ENCODE results near the gene G6PC3. TPM values are rescaled to one million over a fixed set of nuclear protein-coding genes. Genes with fewer than 3 reads are reported as not detected.
A peak's percentile ranks its signal among the peaks of the same experiment; 100 is the strongest.

The G6PC3 gene
- total RNA-seq, 2 experiments from 2014 or later, result 19.3 to 19.7 TPM

GRCh38 chr17:44121997-44122815 is 51.7 kb downstream of the G6PC3 start:
- Mint-ChIP-seq H3K36me3 (ENCODE audit: low read depth) (no peaks in the 10 kb centered on the region), H3K4me3 (peak overlapping the region; percentile 80), H3K4me1 (ENCODE audit: low read depth) (peaks cover 16% of the 10 kb centered on the region), H3K27ac (peak overlapping the region; percentile 83), H3K27me3 (ENCODE audit: low read depth) (peaks cover 5% of the 10 kb centered on the region), H3K9me3 (ENCODE audit: insufficient read depth) (no peaks in the 10 kb centered on the region)
- ATAC-seq, result no peak
- DNase-seq, result no peak
- ChIA-PET POLR2A (interaction anchor here (1.0 to 4.2 kb wide), 7 partner anchors 10 to 94 kb away, joined by 3 to 33 read pairs (median 4); partner anchors contain the start of genes LSM12 and TMUB2), CTCF (interaction anchor here (1.2 to 2.6 kb wide), 8 partner anchors 8 to 223 kb away, joined by 3 to 20 read pairs (median 8); partner anchors contain the start of gene GRN)

GRCh38 chr17:44122816-44123355 is 52.4 kb downstream of the G6PC3 start:
- H3K27me3 Mint-ChIP-seq (ENCODE audit: low read depth), result peaks cover 5% of the 10 kb centered on the region
- ChIA-PET CTCF (interaction anchor here (0.6 to 2.6 kb wide), 33 partner anchors 9 to 243 kb away, joined by 3 to 20 read pairs (median 4); partner anchors contain the start of genes GRN, LSM12 and TMUB2), POLR2A (interaction anchor here (0.8 to 4.2 kb wide), 15 partner anchors 10 to 115 kb away, joined by 3 to 33 read pairs (median 3); partner anchors contain the start of genes LSM12, TMEM101, TMUB2 and UBTF)
- no peaks in the 10 kb centered on the region for H3K9me3 Mint-ChIP-seq (ENCODE audit: insufficient read depth)
- H3K27ac Mint-ChIP-seq, result peak overlapping the region; percentile 83
- peaks cover 16% of the 10 kb centered on the region for H3K4me1 Mint-ChIP-seq (ENCODE audit: low read depth)
- no peaks in the 10 kb centered on the region for H3K36me3 Mint-ChIP-seq (ENCODE audit: low read depth)
- H3K4me3 Mint-ChIP-seq, result peak overlapping the region; percentile 80
- ATAC-seq, result no peak
- DNase-seq, result peak; percentile 35

GRCh38 chr17:44123356-44124117 is 53.0 kb downstream of the G6PC3 start, which contains the start of gene HDAC5:
TSS of gene HDAC5 (minus strand) at chr17:44123641. CDS start at chr17:44117515, 6,126 bp downstream.
- peak within 1 kb of the TSS; percentile 90 for H3K4me3 Mint-ChIP-seq
- ChIA-PET CTCF (interaction anchor here (0.6 to 2.6 kb wide), 34 partner anchors 9 to 243 kb away, joined by 3 to 20 read pairs (median 4); partner anchors contain the start of genes GRN, LSM12 and TMUB2), POLR2A (interaction anchor here (0.6 to 4.2 kb wide), 19 partner anchors 10 to 1187 kb away, joined by 3 to 33 read pairs (median 3); partner anchors contain the start of genes HROB, LSM12, TMEM101 and TMUB2)
- peaks cover 5% of the 10 kb centered on the region for H3K27me3 Mint-ChIP-seq (ENCODE audit: low read depth)
- peaks cover 16% of the 10 kb centered on the region for H3K4me1 Mint-ChIP-seq (ENCODE audit: low read depth)
- peak within 1 kb of the TSS; percentile 98 for H3K27ac Mint-ChIP-seq
- no peaks in the 10 kb centered on the region for H3K9me3 Mint-ChIP-seq (ENCODE audit: insufficient read depth)
- no peaks in the 10 kb centered on the region for H3K36me3 Mint-ChIP-seq (ENCODE audit: low read depth)
- DNase-seq (peak; percentile 96), ATAC-seq (peak; percentile 92)

GRCh38 chr17:44124118-44124438 is 53.5 kb downstream of the G6PC3 start:
- DNase-seq (no peak), ATAC-seq (no peak)
- Mint-ChIP-seq H3K27ac (peak overlapping the region; percentile 98), H3K36me3 (ENCODE audit: low read depth) (no peaks in the 10 kb centered on the region), H3K4me1 (ENCODE audit: low read depth) (peaks cover 16% of the 10 kb centered on the region), H3K9me3 (ENCODE audit: insufficient read depth) (no peaks in the 10 kb centered on the region), H3K4me3 (peak overlapping the region; percentile 90), H3K27me3 (ENCODE audit: low read depth) (peaks cover 5% of the 10 kb centered on the region)
- POLR2A ChIA-PET, result interaction anchor here (0.6 to 4.2 kb wide), 15 partner anchors 9 to 1187 kb away, joined by 3 to 33 read pairs (median 4); partner anchors contain the start of genes HROB, LSM12, TMEM101 and TMUB2
- CTCF ChIA-PET, result interaction anchor here (0.9 to 2.6 kb wide), 25 partner anchors 8 to 244 kb away, joined by 3 to 20 read pairs (median 5); partner anchors contain the start of genes GRN and TMUB2

Other genes with a start within 250 kb of the G6PC3 start
- gene MPP3, start 237.6 kb upstream of the G6PC3 start, total RNA-seq, result not detected
- not detected for gene CD300LG, start 223.6 kb upstream of the G6PC3 start, total RNA-seq
- 1 to 10 TPM; 1.2 to 1.8 TPM for gene MPP2, start 163.2 kb upstream of the G6PC3 start, total RNA-seq
- not detected for gene PPY, start 128.3 kb upstream of the G6PC3 start, total RNA-seq
- not detected for gene PYY, start 116.8 kb upstream of the G6PC3 start, total RNA-seq
- under 1 TPM; 0.68 to 0.78 TPM for gene NAGS, start 66.1 kb upstream of the G6PC3 start, total RNA-seq
- 10 to 100 TPM; 24.3 to 26.0 TPM for gene TMEM101, start 55.8 kb upstream of the G6PC3 start, total RNA-seq
- 10 to 100 TPM; 61.9 to 62.5 TPM for gene LSM12, start 4.1 kb upstream of the G6PC3 start, total RNA-seq
- gene HDAC5, start 52.9 kb downstream of the G6PC3 start, total RNA-seq, result 10 to 100 TPM; 24.0 to 24.9 TPM
- gene HROB, start 71.2 kb downstream of the G6PC3 start, total RNA-seq, result 10 to 100 TPM; 16.4 to 18.0 TPM
- under 1 TPM; 0.26 to 0.42 TPM for gene ASB16, start 100.0 kb downstream of the G6PC3 start, total RNA-seq
- 10 to 100 TPM; 26.7 to 27.9 TPM for gene TMUB2, start 116.2 kb downstream of the G6PC3 start, total RNA-seq
- gene ATXN7L3, start 129.1 kb downstream of the G6PC3 start, total RNA-seq, result 100 to 1,000 TPM; 116 to 120 TPM
- 100 to 1,000 TPM; 165 to 182 TPM for gene UBTF, start 148.9 kb downstream of the G6PC3 start, total RNA-seq
- gene SLC4A1, start 197.4 kb downstream of the G6PC3 start, total RNA-seq, result not detected
- under 1 TPM in 1 of 2 experiments, not detected in 1; 0.18 TPM for gene RUNDC3A, start 237.9 kb downstream of the G6PC3 start, total RNA-seq

Data from activated CD8-positive, alpha-beta T cell treated with anti-CD3 and anti-CD28 coated beads, Interleukin-2, amount 10 ng/mL, durations not matched to agents 7 days and 5 days (primary cell).